ENCODE data around the gene ERG.

The ERG gene

GRCh38 chr21:38349111-38349746 is 149.0 kb downstream of the ERG start:
- TF ChIP-seq CTCF (conservative IDR thresholded peaks at IDR 0.05; ENCODE audit: low read length) (no peak), EZH2phosphoT487 (IDR thresholded peaks at IDR 0.05; ENCODE audit: borderline replicate concordance) (no peak)
- H3K9me2 ChIP-seq (replicated peaks; ENCODE audit: low read depth, low read length) = no peaks in the 10 kb centered on the region
- H3F3A ChIP-seq (ENCODE audit: low read depth) = no peaks in the 10 kb centered on the region
- no peaks in the 10 kb centered on the region for H3K36me3 ChIP-seq (ENCODE audit: insufficient read depth, low read length)
- H3K4me1 ChIP-seq (ENCODE audit: insufficient read depth, low read length, poor library complexity, severe bottlenecking) = no peaks in the 10 kb centered on the region
- H3K4me2 ChIP-seq (ENCODE audit: low read depth, low read length, poor library complexity, severe bottlenecking) = no peak overlapping the region
- no peaks in the 10 kb centered on the region for H3K9me3 ChIP-seq (ENCODE audit: insufficient read depth, low read depth, low read length)
- no peak overlapping the region for H3K9ac ChIP-seq (ENCODE audit: low read depth, low read length, poor library complexity, severe bottlenecking)
- no peaks in the 10 kb centered on the region for H3K79me2 ChIP-seq (ENCODE audit: insufficient read depth, low read length)
- no peaks in the 10 kb centered on the region for H3K27me3 ChIP-seq (ENCODE audit: insufficient read depth, low read length, poor library complexity, severe bottlenecking)
- H2AFZ ChIP-seq (ENCODE audit: low read length) = no peak overlapping the region
- H4K20me1 ChIP-seq (ENCODE audit: insufficient read depth, low read length, poor library complexity, severe bottlenecking) = no peaks in the 10 kb centered on the region
- no peak overlapping the region for H3K4me3 ChIP-seq (ENCODE audit: low read length, poor library complexity, severe bottlenecking)

DNA sequence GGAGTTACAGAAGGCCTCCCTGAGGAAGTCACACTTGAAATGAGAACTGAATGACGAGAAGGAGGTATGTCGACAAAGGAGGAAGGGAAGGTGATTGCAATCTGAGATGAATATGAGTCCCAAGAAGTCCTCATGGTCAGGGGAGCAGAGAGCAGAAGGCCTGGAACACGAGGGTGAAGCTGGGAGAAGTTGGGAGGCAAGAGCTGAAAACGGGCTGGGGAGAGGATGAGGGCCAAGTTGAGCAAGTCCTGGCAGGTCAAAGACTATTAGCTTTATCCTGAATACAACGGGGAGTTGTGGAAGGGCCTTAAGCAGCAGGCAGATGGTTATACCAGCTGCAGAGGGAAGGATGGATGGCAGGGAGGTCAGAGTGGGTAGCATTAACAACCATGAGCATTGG is 152.0 kb downstream of the ERG start:
- no peaks in the 10 kb centered on the region for H4K20me1 ChIP-seq (ENCODE audit: insufficient read depth, low read length, poor library complexity, severe bottlenecking)
- H3K4me1 ChIP-seq (ENCODE audit: insufficient read depth, low read length, poor library complexity, severe bottlenecking) = no peaks in the 10 kb centered on the region
- no peaks in the 10 kb centered on the region for H3F3A ChIP-seq (ENCODE audit: low read depth)
- H3K36me3 ChIP-seq (ENCODE audit: insufficient read depth, low read length) = no peaks in the 10 kb centered on the region
- H3K9me2 ChIP-seq (replicated peaks; ENCODE audit: low read depth, low read length) = no peaks in the 10 kb centered on the region
- H3K4me2 ChIP-seq (ENCODE audit: low read depth, low read length, poor library complexity, severe bottlenecking) = no peak overlapping the region
- no peak overlapping the region for H3K9ac ChIP-seq (ENCODE audit: low read depth, low read length, poor library complexity, severe bottlenecking)
- no peak overlapping the region for H3K4me3 ChIP-seq (ENCODE audit: low read length, poor library complexity, severe bottlenecking)
- H3K27me3 ChIP-seq (ENCODE audit: insufficient read depth, low read length, poor library complexity, severe bottlenecking) = no peaks in the 10 kb centered on the region
- no peaks in the 10 kb centered on the region for H3K79me2 ChIP-seq (ENCODE audit: insufficient read depth, low read length)
- TF ChIP-seq CTCF (conservative IDR thresholded peaks at IDR 0.05; ENCODE audit: low read length) (no peak), EZH2phosphoT487 (IDR thresholded peaks at IDR 0.05; ENCODE audit: borderline replicate concordance) (no peak)
- no peak overlapping the region for H2AFZ ChIP-seq (ENCODE audit: low read length)
- H3K9me3 ChIP-seq (ENCODE audit: insufficient read depth, low read depth, low read length) = no peaks in the 10 kb centered on the region

DNA sequence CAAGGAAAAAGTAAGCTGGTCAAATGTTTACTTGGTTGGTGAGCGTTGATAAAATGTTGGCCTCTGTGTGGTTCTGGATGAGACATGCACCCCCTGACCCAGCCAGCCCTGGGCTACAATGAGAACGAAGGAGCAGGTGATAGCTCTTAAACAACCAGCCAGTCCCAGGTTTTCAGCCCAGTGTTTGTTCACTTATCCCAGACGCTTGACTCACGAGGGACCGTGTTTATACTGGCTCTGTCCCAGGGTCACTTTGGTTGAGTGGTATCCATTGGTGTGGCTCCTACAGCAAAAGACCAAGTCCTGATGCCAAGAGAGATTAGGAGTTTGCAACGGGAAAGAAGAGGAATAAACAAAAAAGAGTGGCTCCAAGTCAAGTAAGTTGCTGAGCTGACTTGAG is 154.6 kb downstream of the ERG start:
- no peaks in the 10 kb centered on the region for H3K36me3 ChIP-seq (ENCODE audit: insufficient read depth, low read length)
- no peak overlapping the region for H3K4me3 ChIP-seq (ENCODE audit: low read length, poor library complexity, severe bottlenecking)
- no peak overlapping the region for H2AFZ ChIP-seq (ENCODE audit: low read length)
- no peaks in the 10 kb centered on the region for H3K9me3 ChIP-seq (ENCODE audit: insufficient read depth, low read depth, low read length)
- H3K9me2 ChIP-seq (replicated peaks; ENCODE audit: low read depth, low read length) = no peaks in the 10 kb centered on the region
- no peaks in the 10 kb centered on the region for H3K4me1 ChIP-seq (ENCODE audit: insufficient read depth, low read length, poor library complexity, severe bottlenecking)
- no peak for TF ChIP-seq EZH2phosphoT487 (IDR thresholded peaks at IDR 0.05; ENCODE audit: borderline replicate concordance)
- TF ChIP-seq CTCF (conservative IDR thresholded peaks at IDR 0.05; ENCODE audit: low read length) = no peak
- H3K27me3 ChIP-seq (ENCODE audit: insufficient read depth, low read length, poor library complexity, severe bottlenecking) = no peaks in the 10 kb centered on the region
- H3K4me2 ChIP-seq (ENCODE audit: low read depth, low read length, poor library complexity, severe bottlenecking) = no peak overlapping the region
- no peak overlapping the region for H3K9ac ChIP-seq (ENCODE audit: low read depth, low read length, poor library complexity, severe bottlenecking)
- no peaks in the 10 kb centered on the region for H3F3A ChIP-seq (ENCODE audit: low read depth)
- H3K79me2 ChIP-seq (ENCODE audit: insufficient read depth, low read length) = no peaks in the 10 kb centered on the region
- H4K20me1 ChIP-seq (ENCODE audit: insufficient read depth, low read length, poor library complexity, severe bottlenecking) = no peaks in the 10 kb centered on the region
